Loucy (cell line): ENCODE results near the gene TAL2.

Experiments
- H2AFZ ChIP-seq: fragments of 200-600 bp; sonication (generic); 2 replicates; pipeline ENCODE4 v1.6.0; 2016; ENCODE audit warnings: antibody characterized with exemption, mild to moderate bottlenecking, low read length, moderate library complexity
- H3F3A ChIP-seq: fragments of 200-600 bp; 2 replicates; pipeline ENCODE4 v1.6.0; 2016; ENCODE audit warnings: antibody characterized with exemption, low read depth, mild to moderate bottlenecking
- H3K27me3 ChIP-seq: fragments of 200-600 bp; sonication (generic); 2 replicates; pipeline ENCODE4 v1.6.1; 2014; ENCODE audit warnings: low read length, mild to moderate bottlenecking; ENCODE audit not compliant: insufficient read depth, poor library complexity, severe bottlenecking
- H3K36me3 ChIP-seq: fragments of 200-600 bp; sonication (generic); 2 replicates; pipeline ENCODE4 v1.6.1; 2016; ENCODE audit warnings: low read length; ENCODE audit not compliant: insufficient read depth
- H3K4me1 ChIP-seq: fragments of 200-600 bp; sonication (generic); 2 replicates; pipeline ENCODE4 v1.5.1; 2014; ENCODE audit warnings: low read length, mild to moderate bottlenecking; ENCODE audit not compliant: insufficient read depth, poor library complexity, severe bottlenecking
- H3K4me2 ChIP-seq: fragments of 200-600 bp; sonication (generic); 2 replicates; pipeline ENCODE4 v1.6.0; 2014; ENCODE audit warnings: antibody characterized with exemption, low read length, low read depth, mild to moderate bottlenecking; ENCODE audit not compliant: poor library complexity, severe bottlenecking
- H3K4me3 ChIP-seq: fragments of 200-600 bp; sonication (generic); 2 replicates; pipeline ENCODE4 v1.5.1; 2014; ENCODE audit warnings: low read length, mild to moderate bottlenecking, mixed read lengths; ENCODE audit not compliant: poor library complexity, severe bottlenecking
- H3K79me2 ChIP-seq: fragments of 200-600 bp; sonication (generic); 2 replicates; pipeline ENCODE4 v1.6.1; 2014; ENCODE audit warnings: low read length; ENCODE audit not compliant: insufficient read depth
- H3K9ac ChIP-seq: fragments of 200-600 bp; sonication (generic); 2 replicates; pipeline ENCODE4 v1.6.0; 2014; ENCODE audit warnings: mild to moderate bottlenecking, low read depth, low read length, moderate library complexity; ENCODE audit not compliant: poor library complexity, severe bottlenecking
- H3K9me2 ChIP-seq: fragments of 200-600 bp; sonication (generic); replicated peaks from 2 replicates; pipeline ENCODE4 v1.6.1; 2016; ENCODE audit warnings: low read depth, low read length, mixed read lengths
- H3K9me3 ChIP-seq: fragments of 200-600 bp; sonication (generic); 2 replicates; pipeline ENCODE4 v1.6.1; 2014; ENCODE audit warnings: mild to moderate bottlenecking, antibody characterized with exemption, low read length, low read depth; ENCODE audit not compliant: insufficient read depth
- H4K20me1 ChIP-seq: fragments of 200-600 bp; sonication (generic); 2 replicates; pipeline ENCODE4 v1.6.0; 2014; ENCODE audit warnings: antibody characterized with exemption, low read length, mild to moderate bottlenecking; ENCODE audit not compliant: insufficient read depth, poor library complexity, severe bottlenecking
- CTCF ChIP-seq: fragments of 200-600 bp; sonication (generic); conservative IDR thresholded peaks from 2 replicates; pipeline ENCODE4 v1.5.1; 2014; ENCODE audit warnings: mild to moderate bottlenecking, antibody characterized with exemption, low read length
- EZH2phosphoT487 ChIP-seq: fragments of 200-600 bp; IDR thresholded peaks from 2 replicates; pipeline ENCODE4 v1.6.1; 2018; ENCODE audit warnings: antibody characterized with exemption, mild to moderate bottlenecking, moderate library complexity, borderline replicate concordance

The TAL2 gene

GRCh38 chr9:105697871-105698270 lies 35.6 kb downstream of the TAL2 start:
- peak overlapping the region; percentile 78 for H3K4me2 ChIP-seq
- H3K27me3 ChIP-seq, result no peaks in the 10 kb centered on the region
- H3K79me2 ChIP-seq, result peaks cover 73% of the 10 kb centered on the region
- peaks cover 2% of the 10 kb centered on the region; the same call in 1 of the 2 replicates for H3K36me3 ChIP-seq
- H3K4me3 ChIP-seq, result peak overlapping the region; percentile 81
- H3K9me3 ChIP-seq, result no peaks in the 10 kb centered on the region
- H2AFZ ChIP-seq, result no peak overlapping the region
- peaks cover 62% of the 10 kb centered on the region for H3K4me1 ChIP-seq
- TF ChIP-seq CTCF, result no peak
- TF ChIP-seq EZH2phosphoT487, result no peak
- H4K20me1 ChIP-seq, result peaks cover 28% of the 10 kb centered on the region
- H3K9ac ChIP-seq, result no peak overlapping the region
- no peaks in the 10 kb centered on the region for H3K9me2 ChIP-seq
- peaks cover 4% of the 10 kb centered on the region; the same call in 1 of the 2 replicates for H3F3A ChIP-seq

- Histone ChIP-seq H3K4me2 (peak overlapping the region; percentile 78), H3K9me2 (no peaks in the 10 kb centered on the region), H3K36me3 (peaks cover 4% of the 10 kb centered on the region; the same call in 1 of the 2 replicates), H3K9ac (no peak overlapping the region), H2AFZ (no peak overlapping the region), H3K4me1 (peaks cover 60% of the 10 kb centered on the region), H4K20me1 (peaks cover 28% of the 10 kb centered on the region), H3F3A (peaks cover 4% of the 10 kb centered on the region; the same call in 1 of the 2 replicates), H3K4me3 (peak overlapping the region; percentile 81), H3K79me2 (peaks cover 76% of the 10 kb centered on the region), H3K27me3 (no peaks in the 10 kb centered on the region), H3K9me3 (no peaks in the 10 kb centered on the region)
- no peak for TF ChIP-seq EZH2phosphoT487
- no peak for TF ChIP-seq CTCF
Observed at GRCh38 chr9:105698348-105698870, 36.2 kb downstream of the TAL2 start.

- Histone ChIP-seq H3K36me3 (peaks cover 4% of the 10 kb centered on the region; the same call in 1 of the 2 replicates), H3K27me3 (no peaks in the 10 kb centered on the region), H3K9me2 (no peaks in the 10 kb centered on the region), H3K9ac (no peak overlapping the region), H3F3A (peaks cover 4% of the 10 kb centered on the region; the same call in 1 of the 2 replicates), H3K4me3 (peak overlapping the region; percentile 81), H2AFZ (no peak overlapping the region), H4K20me1 (peaks cover 24% of the 10 kb centered on the region), H3K79me2 (peaks cover 68% of the 10 kb centered on the region), H3K4me1 (peaks cover 52% of the 10 kb centered on the region), H3K9me3 (no peaks in the 10 kb centered on the region), H3K4me2 (peak overlapping the region; percentile 78)
- TF ChIP-seq EZH2phosphoT487, result no peak
- no peak for TF ChIP-seq CTCF
Observed at GRCh38 chr9:105700668-105701067, 38.4 kb downstream of the TAL2 start.
